ENCODE results near the gene RALY.
A peak's percentile ranks its signal among the peaks of the same experiment; 100 is the strongest.

RALY gene

DNA sequence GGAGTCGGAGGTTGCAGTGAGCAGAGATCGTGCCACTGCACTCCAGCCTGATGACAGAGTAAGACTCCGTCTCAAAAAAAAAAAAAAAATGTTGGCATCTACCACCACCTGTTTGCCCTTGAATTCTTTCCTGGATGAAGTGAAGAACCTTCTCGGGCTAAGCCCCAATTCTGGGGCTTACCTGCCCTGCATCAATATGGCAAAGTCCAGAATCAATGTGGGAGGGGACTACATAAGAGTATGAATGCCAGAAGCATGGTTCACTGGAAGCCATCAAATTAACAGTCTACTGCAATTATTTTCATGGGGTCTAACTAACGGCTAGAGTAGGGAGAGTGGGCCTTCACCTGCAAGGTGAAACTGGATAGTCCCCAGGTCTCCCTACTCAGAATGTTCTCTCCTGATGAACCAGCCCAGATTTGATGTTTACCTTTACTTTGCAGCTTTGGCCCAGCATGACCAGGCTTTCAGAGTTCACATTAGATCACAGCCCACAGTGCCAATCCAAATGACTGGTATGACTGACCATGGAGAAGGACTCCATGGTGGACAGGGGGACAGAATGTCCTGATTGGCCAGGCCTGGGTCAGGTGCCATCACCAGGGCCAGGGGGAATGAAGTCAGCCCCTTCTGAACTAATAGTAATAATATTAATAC is 7.0 kb upstream of the RALY start:
- DNase-seq (ENCODE audit: low read depth in 2 of 2): no peak

DNA sequence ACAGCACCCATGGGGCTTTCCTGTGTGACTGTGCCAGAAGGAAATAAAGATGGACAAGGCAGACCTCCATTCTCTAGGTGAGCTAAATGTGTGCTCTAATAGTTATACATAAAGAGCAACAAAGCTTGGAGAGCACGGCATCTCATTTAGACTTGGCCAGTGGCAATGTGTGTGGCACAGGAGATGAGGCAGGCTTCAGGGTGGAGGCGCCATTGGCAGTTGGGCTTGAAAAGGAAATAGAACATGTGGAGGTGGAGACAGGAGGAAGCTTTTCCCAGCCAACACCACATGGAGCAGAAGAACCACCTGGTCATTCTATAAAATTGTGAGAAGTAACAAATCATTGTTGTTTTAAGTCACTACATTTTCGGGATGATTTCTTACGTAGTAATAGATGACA is 3.6 kb upstream of the RALY start:
- no peak for DNase-seq (ENCODE audit: low read depth in 2 of 2)

DNA sequence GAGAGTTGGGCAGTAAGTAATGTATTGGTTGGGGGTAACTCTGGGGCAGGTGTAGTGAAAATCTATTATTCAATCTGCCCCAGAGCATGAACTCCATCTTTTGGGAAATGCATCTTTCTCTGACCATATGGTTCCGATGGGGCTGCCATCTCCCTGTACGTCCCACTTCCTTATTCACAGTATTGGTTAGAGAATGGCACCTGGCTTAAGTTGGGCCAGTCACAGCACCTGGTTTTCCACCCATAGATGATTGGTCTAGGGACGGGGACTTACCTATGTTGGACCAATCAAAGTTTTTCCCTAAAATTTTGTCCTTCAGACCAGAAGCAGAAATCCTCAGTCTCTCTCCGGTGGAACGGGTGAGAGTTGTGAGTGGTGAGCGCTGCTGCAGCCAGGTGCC is 2.2 kb upstream of the RALY start:
- DNase-seq (ENCODE audit: low read depth in 2 of 2): no peak

DNA sequence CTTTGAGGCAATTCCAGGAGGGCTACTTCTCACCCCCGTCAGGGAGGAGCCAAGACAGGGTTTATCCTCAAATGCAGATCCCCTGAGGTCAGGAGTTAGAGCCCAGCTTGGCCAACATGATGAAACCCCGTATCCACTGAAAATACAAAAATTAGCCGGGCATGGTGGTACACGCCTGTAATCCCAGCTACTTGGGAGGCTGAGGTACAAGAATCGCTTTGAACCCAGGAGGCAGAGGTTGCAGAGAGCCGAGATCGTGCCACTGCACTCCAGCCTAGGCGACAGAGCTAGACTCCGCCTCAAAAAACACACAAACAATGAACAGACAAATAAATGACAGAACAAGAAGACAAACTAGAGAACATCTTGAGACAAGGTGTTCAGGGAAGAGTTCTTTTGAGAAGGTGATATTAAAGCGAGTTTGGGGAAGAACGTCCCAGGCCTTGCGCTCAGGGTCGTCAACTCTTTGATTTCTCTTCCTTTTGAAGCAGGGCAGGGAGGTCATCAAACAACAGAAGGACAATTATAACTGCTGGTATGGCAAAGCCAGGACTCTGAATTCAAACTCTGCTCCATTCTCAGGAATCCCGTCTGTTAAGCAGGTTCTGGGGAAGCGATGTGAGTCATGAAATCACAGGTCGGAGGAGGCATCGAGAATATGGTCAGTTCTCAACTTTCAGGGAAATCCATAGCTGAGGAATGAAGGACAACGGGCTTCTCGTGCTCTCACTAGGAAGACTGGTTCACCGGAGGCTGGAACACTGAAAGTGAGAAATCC is 1.4 kb upstream of the RALY start:
- DNase-seq (ENCODE audit: low read depth in 2 of 2): no peak

GRCh38 chr20:33992923-33993575 is 662 bp upstream of the RALY start:
- DNase-seq (ENCODE audit: low read depth in 2 of 2): peak; percentile 98

DNA sequence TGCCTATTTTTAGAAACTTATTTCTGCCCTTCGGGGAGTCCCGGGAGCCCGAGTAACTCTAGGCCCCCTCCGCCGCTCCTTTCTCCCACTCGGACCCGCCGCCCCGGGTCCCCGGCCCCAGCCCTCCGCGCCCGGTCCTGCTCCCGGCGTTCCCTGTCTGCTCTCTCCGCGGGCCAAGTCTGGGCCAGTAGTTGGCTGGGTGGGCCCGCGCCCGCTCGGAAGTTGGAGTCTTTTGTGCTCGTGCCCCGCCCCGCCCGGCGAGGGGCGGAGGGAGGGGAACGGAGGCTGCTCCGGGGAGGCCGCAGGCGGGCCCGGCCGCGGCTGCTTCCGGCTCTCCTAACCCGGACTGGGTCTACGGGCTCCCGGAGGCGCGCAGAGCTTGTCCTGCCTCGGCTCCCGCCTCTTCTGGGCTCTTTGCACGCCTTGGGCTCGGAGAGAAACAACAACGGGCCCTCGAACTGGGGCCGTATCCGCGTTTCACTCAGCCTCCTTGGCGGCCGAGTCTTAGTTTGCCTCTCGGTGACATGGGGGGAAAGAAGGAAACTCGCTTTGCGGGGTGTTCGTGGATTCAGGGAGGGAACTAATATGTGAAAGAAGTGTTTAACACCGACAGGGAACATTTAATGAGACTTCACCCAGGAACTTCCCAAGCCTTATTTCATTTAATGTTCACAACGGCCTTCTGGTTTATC is 657 bp downstream of the RALY start:
- DNase-seq (ENCODE audit: low read depth in 2 of 2): peak; percentile 55 to 60

GRCh38 chr20:33995053-33995831 is 1.5 kb downstream of the RALY start:
- DNase-seq (ENCODE audit: low read depth in 2 of 2): no peak

DNA sequence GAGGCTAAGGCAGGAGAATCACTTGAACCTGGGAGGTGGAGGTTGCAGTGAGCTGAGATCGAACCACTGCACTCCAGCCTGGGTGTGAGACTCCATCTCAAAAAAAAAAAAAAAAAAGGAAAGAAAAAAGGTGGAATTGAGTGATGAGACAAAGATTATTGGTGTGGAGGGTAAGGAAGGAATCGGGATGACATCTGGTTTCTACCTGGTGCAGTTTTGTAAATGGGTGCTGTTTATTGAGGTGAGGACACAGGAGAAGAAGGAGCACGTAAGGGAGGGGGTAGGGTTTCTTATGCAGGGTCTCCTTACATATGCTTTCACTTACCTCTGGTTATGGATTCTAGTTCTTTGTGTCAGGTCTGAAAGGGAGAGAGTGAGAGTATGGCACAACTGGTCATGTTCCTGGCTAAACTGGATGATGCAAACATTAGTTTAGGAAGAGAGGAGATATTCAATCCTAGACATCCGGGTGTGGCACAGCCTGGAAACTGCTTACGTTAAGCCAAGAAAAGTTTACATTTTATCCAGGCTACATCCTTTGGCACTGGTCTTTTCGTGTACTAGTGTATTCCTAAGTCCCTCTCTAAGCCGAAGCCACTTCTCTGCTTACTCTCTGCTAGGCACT is 5.4 kb downstream of the RALY start:
- no peak for DNase-seq (ENCODE audit: low read depth in 2 of 2)

DNA sequence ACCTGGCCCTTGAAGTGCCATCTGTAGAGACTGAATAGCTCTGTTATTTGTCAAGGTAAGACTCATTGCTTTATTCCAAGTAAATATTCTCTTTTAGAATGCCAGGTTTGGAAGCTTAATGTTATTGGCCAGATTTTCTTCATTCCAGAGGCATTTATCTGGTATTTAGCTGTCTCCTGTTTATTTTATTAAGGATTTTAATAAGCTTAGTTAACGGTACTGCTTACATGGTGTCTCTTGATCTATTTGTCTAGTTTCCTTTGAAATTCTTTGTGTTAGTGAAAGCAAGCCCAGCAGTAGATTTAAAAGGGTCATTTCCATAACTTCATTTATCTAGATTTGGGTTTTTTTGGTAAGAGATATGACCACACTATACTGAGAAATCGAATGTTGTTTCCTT is 7.7 kb downstream of the RALY start:
- no peak for DNase-seq (ENCODE audit: low read depth in 2 of 2)

GRCh38 chr20:34004227-34004626 is 10.5 kb downstream of the RALY start:
- no peak for DNase-seq (ENCODE audit: low read depth in 2 of 2)

DNA sequence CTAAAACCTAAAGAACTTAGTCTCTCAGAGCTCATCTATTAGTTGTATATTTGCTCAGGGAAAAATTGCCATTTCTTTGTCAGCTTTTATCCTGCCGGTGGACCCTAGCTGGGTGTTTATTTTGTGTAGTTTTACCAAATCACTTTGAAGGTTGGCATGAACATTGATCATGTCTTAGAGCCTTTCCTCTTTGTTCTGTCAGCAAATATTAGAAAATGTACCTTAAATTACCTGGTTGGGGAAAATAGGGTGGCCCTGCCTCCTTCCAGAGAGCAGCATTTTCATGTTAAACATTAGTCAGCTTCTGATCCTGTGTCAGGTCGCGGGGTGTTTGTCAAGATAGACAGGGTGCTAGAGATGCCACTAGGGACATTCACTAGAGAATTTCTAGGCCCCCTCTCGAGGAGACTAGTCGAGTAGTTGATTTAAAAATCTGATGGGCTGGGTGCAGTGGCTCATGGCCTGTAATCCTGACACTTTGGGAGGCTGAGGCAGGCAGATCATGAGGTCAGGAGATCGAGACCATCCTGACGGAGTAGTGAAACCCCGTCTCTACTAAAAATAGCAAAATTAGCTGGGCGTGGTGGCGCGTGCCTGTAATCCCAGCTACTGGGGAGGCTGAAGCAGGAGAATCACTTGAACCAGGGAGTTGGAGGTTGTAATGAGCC is 11.2 kb downstream of the RALY start:
- no peak for DNase-seq (ENCODE audit: low read depth in 2 of 2)

DNA sequence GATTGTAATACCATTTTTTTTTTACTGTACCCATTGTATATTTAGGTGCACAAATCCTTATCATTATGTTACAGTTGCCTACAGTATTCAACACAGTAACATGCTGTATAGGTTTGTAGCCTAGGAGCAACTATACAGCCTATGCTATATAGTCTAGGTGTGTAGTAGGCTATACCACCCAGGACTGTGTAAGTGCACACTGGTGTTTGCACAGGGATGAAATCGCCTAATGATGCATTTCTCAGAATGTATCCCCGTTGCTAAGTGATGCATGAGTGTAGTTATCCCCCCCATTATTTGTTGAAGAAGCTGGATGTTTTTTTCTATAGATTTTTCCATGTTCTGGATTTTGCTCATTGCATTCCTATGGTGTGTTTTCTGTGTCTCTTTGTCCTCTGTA is 12.9 kb downstream of the RALY start:
- DNase-seq (ENCODE audit: low read depth in 2 of 2): no peak

- no peak for DNase-seq (ENCODE audit: low read depth in 2 of 2)
Measured at GRCh38 chr20:34008477-34008876, 14.8 kb downstream of the RALY start.

- no peak for DNase-seq (ENCODE audit: low read depth in 2 of 2)
Measured at GRCh38 chr20:34010405-34010931, 16.8 kb downstream of the RALY start.

DNA sequence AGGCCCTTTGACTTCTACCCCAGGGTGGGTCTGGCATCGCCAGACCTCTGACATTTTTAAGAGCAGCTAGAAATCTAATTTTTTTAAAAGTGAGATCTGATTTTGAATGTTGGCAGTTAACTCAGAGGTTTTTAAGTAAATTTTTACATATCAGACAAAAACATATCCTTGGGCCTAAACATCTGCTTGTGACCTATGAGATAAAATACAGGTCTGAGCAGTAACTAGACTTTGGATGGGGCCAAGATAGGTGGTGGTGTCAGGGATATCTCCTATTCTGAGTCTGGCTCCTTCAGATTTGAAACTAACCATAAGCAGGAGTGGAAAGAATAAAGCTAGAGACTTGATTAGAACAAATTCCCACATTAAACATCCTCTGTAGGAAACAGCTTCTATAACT is 17.6 kb downstream of the RALY start:
- no peak for DNase-seq (ENCODE audit: low read depth in 2 of 2)

DNA sequence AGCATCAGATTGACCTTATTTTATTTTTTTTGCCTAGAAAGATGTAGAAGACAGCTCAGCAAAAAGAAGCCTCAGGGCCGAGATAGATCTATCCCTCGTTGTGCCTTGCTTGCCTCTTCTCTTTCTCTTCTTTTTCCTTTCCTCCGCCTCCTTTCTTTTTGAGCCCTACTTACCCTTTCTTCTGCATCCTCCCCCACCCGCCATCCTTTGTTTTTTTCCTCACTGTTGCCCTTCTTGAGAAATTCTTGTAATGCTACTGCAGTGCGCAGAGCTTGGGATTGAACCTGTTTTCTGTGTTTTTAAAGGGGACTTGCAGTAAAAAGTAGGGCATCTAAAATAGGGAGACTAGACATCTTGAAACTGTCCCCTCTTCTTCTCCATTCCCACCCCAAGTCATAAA is 18.6 kb downstream of the RALY start:
- DNase-seq (ENCODE audit: low read depth in 2 of 2): no peak

DNA sequence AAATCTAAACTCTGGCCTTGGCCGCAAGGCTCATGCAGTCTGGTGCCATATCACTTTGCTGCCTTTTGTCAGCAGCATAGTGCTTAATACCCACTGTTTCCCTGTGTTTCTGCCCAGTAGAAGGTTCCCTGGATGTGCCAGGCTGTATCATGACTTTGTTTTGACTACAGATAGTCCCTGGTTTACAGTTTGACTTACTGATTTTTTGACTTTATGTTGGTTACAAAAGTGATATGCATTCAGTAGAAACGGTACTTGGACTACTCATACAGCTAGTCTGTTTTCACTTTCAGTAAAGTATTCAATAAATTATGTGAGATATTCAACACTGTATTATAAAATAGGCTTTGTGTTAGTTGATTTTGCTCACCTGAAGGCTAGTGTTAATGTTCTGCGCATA is 19.0 kb downstream of the RALY start:
- no peak for DNase-seq (ENCODE audit: low read depth in 2 of 2)

DNA sequence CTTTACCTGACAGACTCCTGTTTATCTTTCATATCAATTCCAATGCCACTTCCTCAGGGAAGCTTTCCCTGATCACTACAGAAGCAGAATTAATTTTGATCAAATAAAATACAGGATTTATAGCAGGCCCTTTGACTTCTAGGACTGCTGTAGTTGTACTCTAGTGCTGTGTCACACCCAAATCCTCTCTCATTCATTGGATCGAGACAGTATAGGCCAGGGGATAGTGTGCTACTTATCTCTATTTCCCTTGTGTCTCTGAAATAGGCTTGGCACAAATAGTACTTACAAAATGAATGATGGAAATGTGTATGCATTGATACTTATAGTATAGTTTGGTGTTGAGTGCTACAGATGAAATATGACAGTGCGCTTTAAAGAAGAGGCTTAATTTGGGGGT is 19.8 kb downstream of the RALY start:
- DNase-seq (ENCODE audit: low read depth in 2 of 2): no peak

DNA sequence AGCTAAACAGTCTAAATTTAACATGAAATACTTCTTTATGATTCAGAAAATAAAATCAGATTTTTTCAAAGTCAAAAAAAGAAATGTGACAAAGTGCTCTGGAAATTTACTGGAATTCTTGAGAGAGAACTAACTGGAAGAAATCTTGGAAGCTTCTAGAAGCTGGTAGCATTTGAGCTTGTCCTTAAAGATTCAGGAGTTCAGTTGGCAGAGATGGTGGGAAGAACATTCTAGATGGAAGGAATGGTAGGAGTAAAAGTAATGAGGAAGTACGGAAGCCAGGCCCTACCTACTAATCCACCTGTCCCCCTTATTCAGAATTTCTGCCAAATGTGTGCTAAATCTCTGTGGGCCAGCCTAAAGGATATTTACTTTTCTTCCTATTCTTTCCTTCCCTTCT is 21.2 kb downstream of the RALY start:
- no peak for DNase-seq (ENCODE audit: low read depth in 2 of 2)

Measured in activated CD8-positive, alpha-beta memory T cell treated with anti-CD3 and anti-CD28 coated beads for 4 hours (primary cell).